H1 (cell line): ENCODE data around the gene FOXF1.

ENCODE experiments used
- CREB1 ChIP-seq: IDR thresholded peaks from 2 replicates; pipeline ENCODE4 v1.6.1; 2012; ENCODE audit warnings: inconsistent platforms
- CTCF ChIP-seq, 3 experiments: IDR thresholded peaks; 1 replicate in 2 of 3; 2 replicates in 1 of 3; pipeline versions ENCODE4 v1.5.1 to v1.6.1; 2011; ENCODE audit warnings: low read length in 3 of 3, mild to moderate bottlenecking in 3 of 3, inconsistent platforms in 2 of 3, low read depth in 1 of 3, moderate library complexity in 1 of 3; ENCODE audit not compliant: insufficient read depth in 1 of 3; ENCODE audit errors: control extremely low read depth in 1 of 3
- EZH2 ChIP-seq: fragments of 200-600 bp; sonication (generic); IDR thresholded peaks from 2 replicates; pipeline ENCODE4 v1.7.1; 2012; ENCODE audit warnings: low read depth, mild to moderate bottlenecking, moderate library complexity, low read length, inconsistent platforms; ENCODE audit not compliant: severe bottlenecking
- POLR2A ChIP-seq, 2 experiments: IDR thresholded peaks; 1 replicate in 1 of 2; 2 replicates in 1 of 2; pipeline ENCODE4 v1.6.1; 2011; ENCODE audit warnings: low read depth in 2 of 2, low read length in 2 of 2, mild to moderate bottlenecking in 2 of 2; ENCODE audit errors: control extremely low read depth in 1 of 2
- SAP30 ChIP-seq: fragments of 300-600 bp; sonication (generic); IDR thresholded peaks from 2 replicates; pipeline ENCODE4 v1.7.1; 2012; ENCODE audit warnings: low read length, moderate library complexity, mild to moderate bottlenecking, inconsistent platforms; ENCODE audit not compliant: insufficient read depth, insufficient replicate concordance
- SUZ12 ChIP-seq: fragments of 200-600 bp; sonication (generic); IDR thresholded peaks from 2 replicates; pipeline ENCODE4 v1.6.1; 2012; ENCODE audit warnings: mild to moderate bottlenecking, inconsistent platforms, low read length, moderate library complexity, mixed read lengths

GRCh38 chr16:86533767-86534351 lies 23.5 kb downstream of the FOXF1 start:
- no peak for TF ChIP-seq CTCF (IDR thresholded peaks at IDR 0.05; ENCODE audit: control extremely low read depth in 1 of 3, insufficient read depth in 1 of 3, low read depth in 1 of 3, low read length in 3 of 3)
- TF ChIP-seq SAP30 = no peak
- no peak for TF ChIP-seq POLR2A (IDR thresholded peaks at IDR 0.05; ENCODE audit: control extremely low read depth in 1 of 2, low read depth in 2 of 2, low read length in 2 of 2)
- TF ChIP-seq SUZ12 = no peak
- TF ChIP-seq EZH2 = no peak
- TF ChIP-seq CREB1 = no peak
